H9 (cell line): ENCODE measurements around the gene ANKRD34B. TPM values are rescaled to one million over a fixed set of nuclear protein-coding genes. Genes with fewer than 3 reads are reported as not detected.
A peak's percentile ranks its signal among the peaks of the same experiment; 100 is the strongest.

Experiments used
- DNase-seq: peaks from one replicate; pipeline ENCODE4 v3.0.0-alpha.2; 2017
- H2AFZ ChIP-seq: one replicate; pipeline ENCODE4 v1.6.1; 2013; ENCODE audit warnings: mild to moderate bottlenecking, low read length, control low read depth, moderate library complexity
- H2AK5ac ChIP-seq: 2 replicates; pipeline ENCODE4 v1.6.1; 2013; ENCODE audit warnings: low read length, control low read depth, mixed read lengths; ENCODE audit not compliant: insufficient read length
- H2BK120ac ChIP-seq: one replicate; pipeline ENCODE4 v1.6.1; 2013; ENCODE audit warnings: low read depth, mild to moderate bottlenecking, low read length, control low read depth, inconsistent platforms; ENCODE audit not compliant: poor library complexity, severe bottlenecking
- H2BK12ac ChIP-seq: 2 replicates; pipeline ENCODE4 v1.6.1; 2013; ENCODE audit warnings: low read length, control low read depth, mixed read lengths, low read depth; ENCODE audit not compliant: insufficient read length
- H2BK15ac ChIP-seq: 2 replicates; pipeline ENCODE4 v1.6.1; 2013; ENCODE audit warnings: low read depth, low read length, control low read depth
- H2BK20ac ChIP-seq: one replicate; pipeline ENCODE4 v1.6.1; 2013; ENCODE audit warnings: low read depth, mild to moderate bottlenecking, low read length, control low read depth, inconsistent platforms; ENCODE audit not compliant: poor library complexity, severe bottlenecking
- H2BK5ac ChIP-seq: 2 replicates; pipeline ENCODE4 v1.6.1; 2013; ENCODE audit warnings: low read length, control low read depth, mixed read lengths; ENCODE audit not compliant: insufficient read length
- H3K14ac ChIP-seq: 2 replicates; pipeline ENCODE4 v1.6.1; 2013; ENCODE audit warnings: low read length, control low read depth; ENCODE audit not compliant: insufficient read depth
- H3K18ac ChIP-seq: 2 replicates; pipeline ENCODE4 v1.6.1; 2013; ENCODE audit warnings: low read depth, mild to moderate bottlenecking, mixed read lengths, low read length, control low read depth; ENCODE audit not compliant: insufficient read length
- H3K23ac ChIP-seq: 2 replicates; pipeline ENCODE4 v1.6.1; 2013; ENCODE audit warnings: low read length, control low read depth, mixed read lengths, low read depth; ENCODE audit not compliant: insufficient read length
- H3K23me2 ChIP-seq: 2 replicates; pipeline ENCODE4 v1.6.1; 2013; ENCODE audit warnings: low read depth, mild to moderate bottlenecking, mixed read lengths, low read length, control low read depth; ENCODE audit not compliant: insufficient read length, poor library complexity, severe bottlenecking
- H3K27ac ChIP-seq: 2 replicates; pipeline ENCODE4 v1.5.1; 2013; ENCODE audit warnings: low read length, control low read depth, mixed read lengths, low read depth; ENCODE audit not compliant: insufficient read length
- H3K27me3 ChIP-seq: 2 replicates; pipeline ENCODE4 v1.6.1; 2013; ENCODE audit warnings: low read length, control low read depth, inconsistent platforms; ENCODE audit not compliant: insufficient read depth
- H3K4ac ChIP-seq: 2 replicates; pipeline ENCODE4 v1.6.1; 2013; ENCODE audit warnings: low read depth, mild to moderate bottlenecking, control low read depth, inconsistent platforms, low read length, moderate library complexity
- H3K4me1 ChIP-seq: 2 replicates; pipeline ENCODE4 v1.6.1; 2013; ENCODE audit warnings: low read length, control low read depth, inconsistent platforms; ENCODE audit not compliant: insufficient read depth
- H3K4me2 ChIP-seq: 2 replicates; pipeline ENCODE4 v1.6.1; 2013; ENCODE audit warnings: low read length, control low read depth, mixed read lengths; ENCODE audit not compliant: insufficient read length, insufficient read depth
- H3K56ac ChIP-seq: 2 replicates; pipeline ENCODE4 v1.6.1; 2013; ENCODE audit warnings: low read depth, mild to moderate bottlenecking, mixed read lengths, low read length, control low read depth; ENCODE audit not compliant: insufficient read length
- H3K79me1 ChIP-seq: 2 replicates; pipeline ENCODE4 v1.6.1; 2013; ENCODE audit warnings: low read depth, mild to moderate bottlenecking, moderate library complexity, low read length, control low read depth, inconsistent platforms; ENCODE audit not compliant: insufficient read depth, poor library complexity, severe bottlenecking
- H3K79me2 ChIP-seq: 2 replicates; pipeline ENCODE4 v1.6.1; 2013; ENCODE audit warnings: low read length, control low read depth, inconsistent platforms; ENCODE audit not compliant: insufficient read depth
- H3K9ac ChIP-seq: 2 replicates; pipeline ENCODE4 v1.6.1; 2013; ENCODE audit warnings: low read length, control low read depth, mixed read lengths; ENCODE audit not compliant: insufficient read length; ENCODE audit errors: extremely low read depth
- H3K9me3 ChIP-seq: one replicate; pipeline ENCODE4 v1.6.1; 2013; ENCODE audit warnings: low read depth, low read length, inconsistent platforms; ENCODE audit not compliant: control insufficient read depth
- H3T11ph ChIP-seq: one replicate; pipeline ENCODE4 v1.6.1; 2013; ENCODE audit warnings: mild to moderate bottlenecking, low read length, control low read depth, inconsistent platforms
- H4K20me1 ChIP-seq: one replicate; pipeline ENCODE4 v1.6.1; 2013; ENCODE audit not compliant: control insufficient read depth, insufficient read length, insufficient read depth
- H4K5ac ChIP-seq: 2 replicates; pipeline ENCODE4 v1.6.1; 2013; ENCODE audit warnings: low read depth, mild to moderate bottlenecking, mixed read lengths, low read length, control low read depth; ENCODE audit not compliant: insufficient read length
- H4K8ac ChIP-seq: replicated peaks from 2 replicates; pipeline ENCODE4 v1.6.1; 2013; ENCODE audit warnings: low read length, control low read depth, mixed read lengths, low read depth; ENCODE audit not compliant: insufficient read length
- H4K91ac ChIP-seq: 2 replicates; pipeline ENCODE4 v1.6.1; 2013; ENCODE audit warnings: low read depth, mild to moderate bottlenecking, moderate library complexity, mixed read lengths, low read length, control low read depth; ENCODE audit not compliant: insufficient read length
- H3K27ac Mint-ChIP-seq, 3 experiments: 2 replicates in 2 of 3; 3 replicates in 1 of 3; pipeline ENCODE4 v1.8.0; 2020 to 2021; ENCODE audit warnings: mixed read lengths in 3 of 3, mild to moderate bottlenecking in 1 of 3, moderate library complexity in 1 of 3
- H3K27me3 Mint-ChIP-seq: 2 replicates; pipeline ENCODE4 v1.8.0; 2021; ENCODE audit warnings: low read depth, mild to moderate bottlenecking, moderate library complexity, mixed read lengths
- H3K36me3 Mint-ChIP-seq, 3 experiments: 2 replicates in 2 of 3; 3 replicates in 1 of 3; pipeline ENCODE4 v1.8.0; 2020 to 2021; ENCODE audit warnings: low read depth in 3 of 3, mixed read lengths in 3 of 3; ENCODE audit not compliant: insufficient read depth in 1 of 3
- H3K4me1 Mint-ChIP-seq, 2 experiments: 2 replicates each; pipeline ENCODE4 v1.8.0; 2020; ENCODE audit warnings: mixed read lengths in 2 of 2
- H3K4me3 Mint-ChIP-seq, 2 experiments: 2 replicates in 1 of 2; 3 replicates in 1 of 2; pipeline ENCODE4 v1.8.0; 2020 to 2021; ENCODE audit warnings: mild to moderate bottlenecking in 2 of 2, mixed read lengths in 2 of 2, moderate library complexity in 1 of 2
- H3K9me3 Mint-ChIP-seq, 2 experiments: 2 replicates in 1 of 2; 3 replicates in 1 of 2; pipeline ENCODE4 v1.8.0; 2020; ENCODE audit warnings: mild to moderate bottlenecking in 2 of 2, mixed read lengths in 2 of 2, moderate library complexity in 1 of 2
- WGBS: extraction: QIAGEN DNeasy Blood & Tissue Kit; methylation state at CpG from one replicate; pipeline ENCODE4 v1.1.7; 2013; ENCODE audit warnings: missing lambda C conversion rate, low lambda C conversion rate, mixed read lengths; ENCODE audit not compliant: insufficient read length; ENCODE audit errors: extremely low coverage; 5-methylcytosine and 5-hydroxymethylcytosine counted together
- total RNA-seq: library from RNA; stranded (reverse); gene quantifications from 2 replicates; pipeline ENCODE4 v1.2.1, GENCODE V29; 2021
- TF ChIP-seq, protein P1 (sequence below): fragments of 200-600 bp; sonication (generic); conservative IDR thresholded peaks from 3 replicates; pipeline ENCODE4 v1.8.0; 2021; ENCODE audit warnings: antibody characterized with exemption, mild to moderate bottlenecking

ANKRD34B gene
- total RNA-seq, 1 experiment from 2014 or later = 0.72 TPM

DNA sequence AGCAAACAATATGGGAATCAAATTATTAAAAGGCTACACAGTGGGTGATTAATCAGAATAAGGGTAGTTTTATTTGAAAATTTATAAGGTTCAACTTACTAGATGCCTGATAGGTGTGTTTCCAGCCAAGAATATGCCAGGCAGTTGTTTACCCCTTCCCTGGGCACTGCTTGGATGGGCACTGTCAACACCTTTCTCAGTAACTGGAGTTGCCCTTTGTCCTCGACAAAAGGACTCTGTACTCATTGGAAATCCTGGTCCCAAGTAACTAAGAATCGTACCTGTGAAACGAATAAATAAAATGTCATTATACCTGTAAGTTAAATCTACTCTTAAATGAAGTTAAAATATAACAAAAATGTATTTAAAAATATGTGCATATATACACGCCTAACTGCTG, 15.0 kb downstream of the ANKRD34B start:
- Histone ChIP-seq H3K18ac (no peak overlapping the region), H3K14ac (no peak overlapping the region), H3K4ac (no peak overlapping the region), H3K79me2 (no peaks in the 10 kb centered on the region), H4K5ac (no peak overlapping the region), H3K27me3 (no peaks in the 10 kb centered on the region), H3K9me3 (no peaks in the 10 kb centered on the region), H2AFZ (no peak overlapping the region), H2AK5ac (no peak overlapping the region), H2BK15ac (no peak overlapping the region), H4K20me1 (no peaks in the 10 kb centered on the region), H3K9ac (no peak overlapping the region), H4K91ac (no peak overlapping the region), H3K23me2 (no peaks in the 10 kb centered on the region), H3K4me2 (no peak overlapping the region), H3K23ac (no peak overlapping the region), H3T11ph (no peak overlapping the region), H2BK5ac (no peak overlapping the region), H2BK20ac (no peak overlapping the region), H4K8ac (no peak overlapping the region), H2BK12ac (no peak overlapping the region), H3K4me1 (peaks cover 4% of the 10 kb centered on the region; the same call in 1 of the 2 replicates), H3K27ac (no peak overlapping the region), H2BK120ac (no peak overlapping the region), H3K56ac (no peak overlapping the region), H3K79me1 (no peaks in the 10 kb centered on the region)
- Mint-ChIP-seq H3K4me3 (no peak overlapping the region), H3K9me3 (0 out of 5 replicates have a peak, but pooled peaks cover 0 to under 1% of the 10 kb centered on the region in 2 experiments), H3K27me3 (peaks cover 24% of the 10 kb centered on the region), H3K36me3 (peaks cover 0 to 9% (median 0%) of the 10 kb centered on the region in 3 experiments; a peak in 2 of 7 replicates), H3K4me1 (peaks cover 18 to 38% of the 10 kb centered on the region in 2 experiments), H3K27ac (peak overlapping the region in 2 of 3 experiments; percentile 89 to 94; a peak in 2 of 7 replicates)
- TF ChIP-seq, protein P1, sequence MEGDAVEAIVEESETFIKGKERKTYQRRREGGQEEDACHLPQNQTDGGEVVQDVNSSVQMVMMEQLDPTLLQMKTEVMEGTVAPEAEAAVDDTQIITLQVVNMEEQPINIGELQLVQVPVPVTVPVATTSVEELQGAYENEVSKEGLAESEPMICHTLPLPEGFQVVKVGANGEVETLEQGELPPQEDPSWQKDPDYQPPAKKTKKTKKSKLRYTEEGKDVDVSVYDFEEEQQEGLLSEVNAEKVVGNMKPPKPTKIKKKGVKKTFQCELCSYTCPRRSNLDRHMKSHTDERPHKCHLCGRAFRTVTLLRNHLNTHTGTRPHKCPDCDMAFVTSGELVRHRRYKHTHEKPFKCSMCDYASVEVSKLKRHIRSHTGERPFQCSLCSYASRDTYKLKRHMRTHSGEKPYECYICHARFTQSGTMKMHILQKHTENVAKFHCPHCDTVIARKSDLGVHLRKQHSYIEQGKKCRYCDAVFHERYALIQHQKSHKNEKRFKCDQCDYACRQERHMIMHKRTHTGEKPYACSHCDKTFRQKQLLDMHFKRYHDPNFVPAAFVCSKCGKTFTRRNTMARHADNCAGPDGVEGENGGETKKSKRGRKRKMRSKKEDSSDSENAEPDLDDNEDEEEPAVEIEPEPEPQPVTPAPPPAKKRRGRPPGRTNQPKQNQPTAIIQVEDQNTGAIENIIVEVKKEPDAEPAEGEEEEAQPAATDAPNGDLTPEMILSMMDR = no peak
- no CpG with 5 or more reads among the region's 4 CpGs for WGBS
- no peak for DNase-seq
